ENCODE data around the gene SF3B2.
A peak's percentile ranks its signal among the peaks of the same experiment; 100 is the strongest.

SF3B2 gene, protein sequence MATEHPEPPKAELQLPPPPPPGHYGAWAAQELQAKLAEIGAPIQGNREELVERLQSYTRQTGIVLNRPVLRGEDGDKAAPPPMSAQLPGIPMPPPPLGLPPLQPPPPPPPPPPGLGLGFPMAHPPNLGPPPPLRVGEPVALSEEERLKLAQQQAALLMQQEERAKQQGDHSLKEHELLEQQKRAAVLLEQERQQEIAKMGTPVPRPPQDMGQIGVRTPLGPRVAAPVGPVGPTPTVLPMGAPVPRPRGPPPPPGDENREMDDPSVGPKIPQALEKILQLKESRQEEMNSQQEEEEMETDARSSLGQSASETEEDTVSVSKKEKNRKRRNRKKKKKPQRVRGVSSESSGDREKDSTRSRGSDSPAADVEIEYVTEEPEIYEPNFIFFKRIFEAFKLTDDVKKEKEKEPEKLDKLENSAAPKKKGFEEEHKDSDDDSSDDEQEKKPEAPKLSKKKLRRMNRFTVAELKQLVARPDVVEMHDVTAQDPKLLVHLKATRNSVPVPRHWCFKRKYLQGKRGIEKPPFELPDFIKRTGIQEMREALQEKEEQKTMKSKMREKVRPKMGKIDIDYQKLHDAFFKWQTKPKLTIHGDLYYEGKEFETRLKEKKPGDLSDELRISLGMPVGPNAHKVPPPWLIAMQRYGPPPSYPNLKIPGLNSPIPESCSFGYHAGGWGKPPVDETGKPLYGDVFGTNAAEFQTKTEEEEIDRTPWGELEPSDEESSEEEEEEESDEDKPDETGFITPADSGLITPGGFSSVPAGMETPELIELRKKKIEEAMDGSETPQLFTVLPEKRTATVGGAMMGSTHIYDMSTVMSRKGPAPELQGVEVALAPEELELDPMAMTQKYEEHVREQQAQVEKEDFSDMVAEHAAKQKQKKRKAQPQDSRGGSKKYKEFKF

GRCh38 chr11:66051766-66052663, at the start of gene SF3B2:
Gene SF3B2, plus strand, starts transcription at chr11:66052364. Its CDS starts 21 bp downstream, at chr11:66052385.
- H3K9me3 ChIP-seq (ENCODE audit: control insufficient read depth, insufficient read depth, low read length): no peaks in the 10 kb centered on the region
- no peaks in the 10 kb centered on the region for H3K27me3 ChIP-seq (ENCODE audit: control insufficient read depth, insufficient read depth, low read length)
- H3K4me1 ChIP-seq (ENCODE audit: control insufficient read depth, insufficient read depth, low read length): peaks cover 19% of the 10 kb centered on the region
- H3K9ac ChIP-seq (ENCODE audit: low read depth, low read length): peak within 1 kb of the TSS; percentile 90
- H3K36me3 ChIP-seq (ENCODE audit: control insufficient read depth, insufficient read depth, low read length): peaks cover 37% of the 10 kb centered on the region
- peak within 1 kb of the TSS; percentile 99 for H3K4me3 ChIP-seq (ENCODE audit: low read depth, low read length)
- peak within 1 kb of the TSS; percentile 98 for H3K27ac ChIP-seq (ENCODE audit: low read depth, low read length)

DNA sequence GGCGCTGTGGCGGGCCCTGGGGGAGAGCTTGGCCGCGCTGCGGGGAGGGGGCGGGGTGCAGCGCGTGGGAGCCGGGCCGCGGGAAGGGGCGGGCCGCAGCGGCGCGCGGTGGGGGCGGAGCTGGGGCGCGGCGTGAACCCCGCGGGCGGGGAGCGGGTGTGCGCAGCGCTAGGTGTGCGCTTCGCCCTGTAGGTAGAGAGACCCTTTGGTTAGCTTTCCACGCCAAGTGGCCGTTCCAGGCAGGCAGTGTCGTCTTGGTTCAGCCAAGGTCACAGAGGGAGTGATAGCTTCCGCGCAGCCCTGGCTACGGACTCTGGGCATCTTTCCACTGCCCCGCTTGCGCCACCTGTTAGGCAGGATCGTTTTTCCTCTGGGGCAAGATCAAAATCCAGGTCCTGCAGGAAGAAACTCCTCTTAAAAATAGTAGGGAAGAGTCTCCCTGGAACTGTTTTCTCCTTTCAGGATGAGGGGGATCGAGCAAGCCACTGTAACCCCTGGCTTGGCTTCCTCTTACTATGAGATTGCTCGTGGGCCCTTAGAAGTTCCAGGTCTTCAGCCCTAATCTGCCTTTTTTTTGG, 49.4 kb upstream of the SF3B2 start:
- Histone ChIP-seq H3K27me3 (ENCODE audit: control insufficient read depth, insufficient read depth, low read length) (no peaks in the 10 kb centered on the region), H3K36me3 (ENCODE audit: control insufficient read depth, insufficient read depth, low read length) (peaks cover 49% of the 10 kb centered on the region), H3K4me3 (ENCODE audit: low read depth, low read length) (peak overlapping the region; percentile 95)

GRCh38 chr11:66003291-66003690, 48.9 kb upstream of the SF3B2 start:
- peaks cover 43% of the 10 kb centered on the region for H3K36me3 ChIP-seq (ENCODE audit: control insufficient read depth, insufficient read depth, low read length)
- H3K9ac ChIP-seq (ENCODE audit: low read depth, low read length): no peak overlapping the region
- no peak overlapping the region for H3K27ac ChIP-seq (ENCODE audit: low read depth, low read length)
- peak overlapping the region; percentile 95 for H3K4me3 ChIP-seq (ENCODE audit: low read depth, low read length)
- peaks cover 8% of the 10 kb centered on the region for H3K4me1 ChIP-seq (ENCODE audit: control insufficient read depth, insufficient read depth, low read length)
- H3K27me3 ChIP-seq (ENCODE audit: control insufficient read depth, insufficient read depth, low read length): no peaks in the 10 kb centered on the region
- no peaks in the 10 kb centered on the region for H3K9me3 ChIP-seq (ENCODE audit: control insufficient read depth, insufficient read depth, low read length)

More for the DNA sequence above, 49.4 kb upstream of the SF3B2 start:
- Histone ChIP-seq H3K9ac (ENCODE audit: low read depth, low read length) (peak overlapping the region; percentile 68; the same call in 1 of the 2 replicates), H3K4me1 (ENCODE audit: control insufficient read depth, insufficient read depth, low read length) (peaks cover 8% of the 10 kb centered on the region), H3K9me3 (ENCODE audit: control insufficient read depth, insufficient read depth, low read length) (no peaks in the 10 kb centered on the region), H3K27ac (ENCODE audit: low read depth, low read length) (peak overlapping the region; percentile 99)

DNA sequence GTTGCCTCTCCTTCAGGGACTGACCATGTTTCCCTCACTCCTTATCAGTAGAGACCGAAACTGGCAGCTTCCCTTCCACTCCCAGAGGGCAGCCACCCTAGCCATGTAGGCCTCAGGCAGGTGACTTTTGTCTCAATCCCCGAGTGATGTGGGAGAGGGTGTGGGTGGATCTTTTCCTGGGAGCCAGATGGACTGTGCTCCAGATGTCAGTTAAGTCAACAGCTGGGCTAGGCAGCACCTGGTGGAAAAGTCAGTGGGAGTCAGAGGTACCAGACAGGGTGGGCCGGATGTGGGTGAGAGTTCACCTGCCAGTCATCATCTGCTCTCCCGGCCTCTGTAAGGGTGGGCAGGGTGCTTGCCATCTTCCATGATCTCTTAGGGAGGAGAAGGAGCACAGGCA, 48.0 kb upstream of the SF3B2 start:
- H3K9me3 ChIP-seq (ENCODE audit: control insufficient read depth, insufficient read depth, low read length): no peaks in the 10 kb centered on the region
- H3K4me1 ChIP-seq (ENCODE audit: control insufficient read depth, insufficient read depth, low read length): peaks cover 8% of the 10 kb centered on the region
- H3K27me3 ChIP-seq (ENCODE audit: control insufficient read depth, insufficient read depth, low read length): no peaks in the 10 kb centered on the region
- no peak overlapping the region for H3K9ac ChIP-seq (ENCODE audit: low read depth, low read length)
- H3K27ac ChIP-seq (ENCODE audit: low read depth, low read length): no peak overlapping the region
- no peak overlapping the region for H3K4me3 ChIP-seq (ENCODE audit: low read depth, low read length)
- H3K36me3 ChIP-seq (ENCODE audit: control insufficient read depth, insufficient read depth, low read length): peaks cover 34% of the 10 kb centered on the region

GRCh38 chr11:66006134-66006890, 45.9 kb upstream of the SF3B2 start:
- Histone ChIP-seq H3K36me3 (ENCODE audit: control insufficient read depth, insufficient read depth, low read length) (peaks cover 22% of the 10 kb centered on the region), H3K4me1 (ENCODE audit: control insufficient read depth, insufficient read depth, low read length) (peaks cover 8% of the 10 kb centered on the region), H3K4me3 (ENCODE audit: low read depth, low read length) (no peak overlapping the region), H3K9ac (ENCODE audit: low read depth, low read length) (no peak overlapping the region), H3K27ac (ENCODE audit: low read depth, low read length) (no peak overlapping the region), H3K9me3 (ENCODE audit: control insufficient read depth, insufficient read depth, low read length) (no peaks in the 10 kb centered on the region), H3K27me3 (ENCODE audit: control insufficient read depth, insufficient read depth, low read length) (peaks cover 2% of the 10 kb centered on the region)

DNA sequence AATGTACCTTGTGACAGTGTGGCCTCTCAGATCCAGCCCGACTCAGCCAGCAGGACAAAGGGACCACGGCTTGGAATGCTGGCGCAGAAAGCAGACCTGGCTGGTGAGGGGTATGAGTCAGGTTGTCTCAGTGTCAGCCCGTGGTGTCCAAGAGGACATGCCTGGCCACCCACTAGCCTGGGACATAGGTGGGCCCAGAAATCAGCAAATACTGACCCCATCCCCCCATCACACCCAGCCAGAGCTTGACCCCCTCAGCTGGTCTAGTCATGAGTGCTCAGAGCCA, 45.3 kb upstream of the SF3B2 start:
- Histone ChIP-seq H3K27ac (ENCODE audit: low read depth, low read length) (peak overlapping the region; percentile 67), H3K4me3 (ENCODE audit: low read depth, low read length) (no peak overlapping the region), H3K27me3 (ENCODE audit: control insufficient read depth, insufficient read depth, low read length) (peaks cover 7% of the 10 kb centered on the region), H3K36me3 (ENCODE audit: control insufficient read depth, insufficient read depth, low read length) (peaks cover 22% of the 10 kb centered on the region), H3K9me3 (ENCODE audit: control insufficient read depth, insufficient read depth, low read length) (no peaks in the 10 kb centered on the region), H3K9ac (ENCODE audit: low read depth, low read length) (no peak overlapping the region), H3K4me1 (ENCODE audit: control insufficient read depth, insufficient read depth, low read length) (peaks cover 8% of the 10 kb centered on the region)

GRCh38 chr11:66007201-66007634, 44.9 kb upstream of the SF3B2 start:
- H3K4me3 ChIP-seq (ENCODE audit: low read depth, low read length): no peak overlapping the region
- H3K27ac ChIP-seq (ENCODE audit: low read depth, low read length): peak overlapping the region; percentile 67
- peaks cover 8% of the 10 kb centered on the region for H3K4me1 ChIP-seq (ENCODE audit: control insufficient read depth, insufficient read depth, low read length)
- no peaks in the 10 kb centered on the region for H3K9me3 ChIP-seq (ENCODE audit: control insufficient read depth, insufficient read depth, low read length)
- H3K27me3 ChIP-seq (ENCODE audit: control insufficient read depth, insufficient read depth, low read length): peaks cover 11% of the 10 kb centered on the region
- peaks cover 22% of the 10 kb centered on the region for H3K36me3 ChIP-seq (ENCODE audit: control insufficient read depth, insufficient read depth, low read length)
- H3K9ac ChIP-seq (ENCODE audit: low read depth, low read length): no peak overlapping the region

- no peak overlapping the region for H3K27ac ChIP-seq (ENCODE audit: low read depth, low read length)
- H3K27me3 ChIP-seq (ENCODE audit: control insufficient read depth, insufficient read depth, low read length): peaks cover 17% of the 10 kb centered on the region
- no peak overlapping the region for H3K9ac ChIP-seq (ENCODE audit: low read depth, low read length)
- no peak overlapping the region for H3K4me3 ChIP-seq (ENCODE audit: low read depth, low read length)
- peaks cover 8% of the 10 kb centered on the region for H3K4me1 ChIP-seq (ENCODE audit: control insufficient read depth, insufficient read depth, low read length)
- H3K36me3 ChIP-seq (ENCODE audit: control insufficient read depth, insufficient read depth, low read length): peaks cover 22% of the 10 kb centered on the region
- H3K9me3 ChIP-seq (ENCODE audit: control insufficient read depth, insufficient read depth, low read length): no peaks in the 10 kb centered on the region
These were observed 44.1 kb upstream of the SF3B2 start for GRCh38 chr11:66008095-66008467.

DNA sequence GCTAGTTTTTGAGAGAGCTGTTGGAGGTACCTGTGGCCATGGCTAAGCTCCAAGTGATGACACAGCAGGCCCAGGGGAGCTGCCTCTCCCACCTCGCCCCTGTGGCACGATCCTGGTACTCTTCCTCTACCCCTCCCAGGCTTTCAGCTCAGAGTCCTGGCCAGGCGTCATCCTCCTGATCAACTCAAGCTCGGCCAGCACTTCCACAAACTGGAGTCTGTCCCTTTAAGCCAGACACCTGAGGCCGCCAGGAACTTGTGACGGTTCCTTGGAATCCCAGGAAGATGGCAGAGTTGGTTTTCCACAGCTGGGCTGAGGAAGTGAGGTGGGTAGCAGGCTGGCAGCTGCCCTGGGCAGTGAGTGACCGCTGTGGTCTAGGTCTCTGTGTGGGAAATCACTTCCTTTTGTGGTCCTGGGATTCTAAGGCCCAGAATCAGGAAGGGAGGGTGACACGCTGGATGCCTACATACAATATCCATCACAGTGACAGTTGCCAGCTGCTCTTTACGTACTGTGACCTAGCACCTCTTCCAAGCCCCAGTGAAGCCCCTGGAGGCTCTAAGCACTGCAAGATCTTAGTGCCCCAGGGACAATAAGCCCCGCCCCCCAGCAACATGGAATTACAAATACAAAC, 43.6 kb upstream of the SF3B2 start:
- H3K4me3 ChIP-seq (ENCODE audit: low read depth, low read length): no peak overlapping the region
- H3K27ac ChIP-seq (ENCODE audit: low read depth, low read length): no peak overlapping the region
- peaks cover 20% of the 10 kb centered on the region for H3K36me3 ChIP-seq (ENCODE audit: control insufficient read depth, insufficient read depth, low read length)
- no peak overlapping the region for H3K9ac ChIP-seq (ENCODE audit: low read depth, low read length)
- no peaks in the 10 kb centered on the region for H3K9me3 ChIP-seq (ENCODE audit: control insufficient read depth, insufficient read depth, low read length)
- H3K4me1 ChIP-seq (ENCODE audit: control insufficient read depth, insufficient read depth, low read length): peaks cover 8% of the 10 kb centered on the region
- H3K27me3 ChIP-seq (ENCODE audit: control insufficient read depth, insufficient read depth, low read length): peaks cover 17% of the 10 kb centered on the region

Data from HUES48 (cell line).